Measurements from ENCODE around the gene BST2.
A peak's percentile ranks its signal among the peaks of the same experiment; 100 is the strongest.

BST2 gene

GRCh38 chr19:17450264-17451075, 45.0 kb upstream of the BST2 start:
- TF ChIP-seq EP300 (IDR thresholded peaks at IDR 0.05; ENCODE audit: borderline replicate concordance) (no peak), EGR1 (IDR thresholded peaks at IDR 0.05) (no peak)
- TF ChIP-seq, protein P1, sequence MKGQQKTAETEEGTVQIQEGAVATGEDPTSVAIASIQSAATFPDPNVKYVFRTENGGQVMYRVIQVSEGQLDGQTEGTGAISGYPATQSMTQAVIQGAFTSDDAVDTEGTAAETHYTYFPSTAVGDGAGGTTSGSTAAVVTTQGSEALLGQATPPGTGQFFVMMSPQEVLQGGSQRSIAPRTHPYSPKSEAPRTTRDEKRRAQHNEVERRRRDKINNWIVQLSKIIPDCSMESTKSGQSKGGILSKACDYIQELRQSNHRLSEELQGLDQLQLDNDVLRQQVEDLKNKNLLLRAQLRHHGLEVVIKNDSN (IDR thresholded peaks at IDR 0.05), result no peak

GRCh38 chr19:17448131-17448967, 42.9 kb upstream of the BST2 start, which contains the start of gene TMEM221:
TMEM221 (minus strand) TSS chr19:17448668; CDS start chr19:17448462, 206 bp downstream.
- TF ChIP-seq ZBTB7A (IDR thresholded peaks at IDR 0.05; ENCODE audit: low read depth) (peak; percentile 84; the same call in 1 of the 2 replicates), NFIC (IDR thresholded peaks at IDR 0.05) (0 out of 2 replicates have a peak, but pooled peaks have one; percentile 14), TCF12 (IDR thresholded peaks at IDR 0.05; ENCODE audit: low read depth) (0 out of 2 replicates have a peak, but pooled peaks have one; percentile 23)
- TF ChIP-seq, protein P2, sequence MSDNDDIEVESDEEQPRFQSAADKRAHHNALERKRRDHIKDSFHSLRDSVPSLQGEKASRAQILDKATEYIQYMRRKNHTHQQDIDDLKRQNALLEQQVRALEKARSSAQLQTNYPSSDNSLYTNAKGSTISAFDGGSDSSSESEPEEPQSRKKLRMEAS (IDR thresholded peaks at IDR 0.05), result 0 out of 2 replicates have a peak, but pooled peaks have one; percentile 11
- TF ChIP-seq, protein P3, sequence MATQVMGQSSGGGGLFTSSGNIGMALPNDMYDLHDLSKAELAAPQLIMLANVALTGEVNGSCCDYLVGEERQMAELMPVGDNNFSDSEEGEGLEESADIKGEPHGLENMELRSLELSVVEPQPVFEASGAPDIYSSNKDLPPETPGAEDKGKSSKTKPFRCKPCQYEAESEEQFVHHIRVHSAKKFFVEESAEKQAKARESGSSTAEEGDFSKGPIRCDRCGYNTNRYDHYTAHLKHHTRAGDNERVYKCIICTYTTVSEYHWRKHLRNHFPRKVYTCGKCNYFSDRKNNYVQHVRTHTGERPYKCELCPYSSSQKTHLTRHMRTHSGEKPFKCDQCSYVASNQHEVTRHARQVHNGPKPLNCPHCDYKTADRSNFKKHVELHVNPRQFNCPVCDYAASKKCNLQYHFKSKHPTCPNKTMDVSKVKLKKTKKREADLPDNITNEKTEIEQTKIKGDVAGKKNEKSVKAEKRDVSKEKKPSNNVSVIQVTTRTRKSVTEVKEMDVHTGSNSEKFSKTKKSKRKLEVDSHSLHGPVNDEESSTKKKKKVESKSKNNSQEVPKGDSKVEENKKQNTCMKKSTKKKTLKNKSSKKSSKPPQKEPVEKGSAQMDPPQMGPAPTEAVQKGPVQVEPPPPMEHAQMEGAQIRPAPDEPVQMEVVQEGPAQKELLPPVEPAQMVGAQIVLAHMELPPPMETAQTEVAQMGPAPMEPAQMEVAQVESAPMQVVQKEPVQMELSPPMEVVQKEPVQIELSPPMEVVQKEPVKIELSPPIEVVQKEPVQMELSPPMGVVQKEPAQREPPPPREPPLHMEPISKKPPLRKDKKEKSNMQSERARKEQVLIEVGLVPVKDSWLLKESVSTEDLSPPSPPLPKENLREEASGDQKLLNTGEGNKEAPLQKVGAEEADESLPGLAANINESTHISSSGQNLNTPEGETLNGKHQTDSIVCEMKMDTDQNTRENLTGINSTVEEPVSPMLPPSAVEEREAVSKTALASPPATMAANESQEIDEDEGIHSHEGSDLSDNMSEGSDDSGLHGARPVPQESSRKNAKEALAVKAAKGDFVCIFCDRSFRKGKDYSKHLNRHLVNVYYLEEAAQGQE (IDR thresholded peaks at IDR 0.05; ENCODE audit: low read depth), result no peak

DNA sequence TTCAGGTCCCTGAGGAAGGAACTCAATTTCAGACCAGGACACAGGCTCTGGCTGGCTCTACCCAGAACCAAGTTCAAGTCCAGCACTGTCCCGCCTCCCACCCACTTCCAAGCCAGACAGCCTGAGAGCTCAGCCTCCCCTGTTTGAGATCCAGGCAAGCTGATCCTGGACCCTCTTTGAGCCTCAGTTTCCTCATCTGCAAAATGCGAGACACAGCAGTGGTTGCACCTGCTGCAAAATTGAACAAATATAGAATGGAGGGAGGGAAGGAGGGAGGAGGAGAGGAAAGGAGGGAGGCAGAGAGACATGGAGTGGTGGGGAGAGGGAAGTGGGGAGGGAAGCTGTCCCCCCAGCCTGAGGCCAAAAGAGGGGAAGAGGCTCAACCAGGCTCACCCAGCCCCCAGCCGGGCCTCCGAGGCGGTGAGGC, 42.3 kb upstream of the BST2 start:
- TF ChIP-seq, protein P2 (IDR thresholded peaks at IDR 0.05), result no peak
- TF ChIP-seq TAF1 (IDR thresholded peaks at IDR 0.05; ENCODE audit: low read depth), result no peak
- TF ChIP-seq EGR1 (IDR thresholded peaks at IDR 0.05), result no peak
- TF ChIP-seq CEBPB (IDR thresholded peaks at IDR 0.05), result no peak
- no peak for TF ChIP-seq YY1 (IDR thresholded peaks at IDR 0.05; ENCODE audit: low read depth)
- TF ChIP-seq RAD21 (IDR thresholded peaks at IDR 0.05; ENCODE audit: low read depth), result no peak
- no peak for TF ChIP-seq EP300 (IDR thresholded peaks at IDR 0.05; ENCODE audit: borderline replicate concordance)
- no peak for TF ChIP-seq CREB1 (IDR thresholded peaks at IDR 0.05; ENCODE audit: low read depth)

DNA sequence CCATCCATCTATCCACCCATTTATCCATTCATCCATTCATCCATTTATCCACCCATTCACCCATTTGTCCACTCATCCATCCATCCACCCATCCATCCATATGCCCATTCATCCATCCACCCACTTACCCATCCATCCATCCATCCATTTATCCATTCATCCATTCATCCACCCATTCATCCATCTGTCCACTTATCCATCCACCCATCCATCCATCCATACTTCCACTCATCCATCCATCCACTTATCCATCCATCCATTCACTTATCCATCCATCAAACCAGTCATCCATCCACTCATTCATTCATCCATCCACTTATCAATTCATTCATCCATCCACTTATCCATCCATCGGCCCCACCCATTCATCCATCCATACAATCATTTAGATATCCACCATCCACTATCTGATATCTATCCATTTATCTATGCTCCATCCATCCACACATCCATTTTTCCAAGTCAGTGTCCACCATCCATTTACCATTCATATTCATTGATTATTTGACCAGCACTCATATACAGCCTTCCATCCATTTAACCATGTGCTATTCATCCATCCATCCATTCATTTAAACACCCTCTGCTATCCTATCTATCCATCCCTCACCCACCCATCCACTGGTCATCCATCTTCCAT, 40.2 kb upstream of the BST2 start:
- no peak for TF ChIP-seq TEAD4 (IDR thresholded peaks at IDR 0.05)
- TF ChIP-seq, protein P1 (IDR thresholded peaks at IDR 0.05), result no peak
- no peak for TF ChIP-seq TAF1 (IDR thresholded peaks at IDR 0.05; ENCODE audit: low read depth)
- no peak for TF ChIP-seq RAD21 (IDR thresholded peaks at IDR 0.05; ENCODE audit: low read depth)

DNA sequence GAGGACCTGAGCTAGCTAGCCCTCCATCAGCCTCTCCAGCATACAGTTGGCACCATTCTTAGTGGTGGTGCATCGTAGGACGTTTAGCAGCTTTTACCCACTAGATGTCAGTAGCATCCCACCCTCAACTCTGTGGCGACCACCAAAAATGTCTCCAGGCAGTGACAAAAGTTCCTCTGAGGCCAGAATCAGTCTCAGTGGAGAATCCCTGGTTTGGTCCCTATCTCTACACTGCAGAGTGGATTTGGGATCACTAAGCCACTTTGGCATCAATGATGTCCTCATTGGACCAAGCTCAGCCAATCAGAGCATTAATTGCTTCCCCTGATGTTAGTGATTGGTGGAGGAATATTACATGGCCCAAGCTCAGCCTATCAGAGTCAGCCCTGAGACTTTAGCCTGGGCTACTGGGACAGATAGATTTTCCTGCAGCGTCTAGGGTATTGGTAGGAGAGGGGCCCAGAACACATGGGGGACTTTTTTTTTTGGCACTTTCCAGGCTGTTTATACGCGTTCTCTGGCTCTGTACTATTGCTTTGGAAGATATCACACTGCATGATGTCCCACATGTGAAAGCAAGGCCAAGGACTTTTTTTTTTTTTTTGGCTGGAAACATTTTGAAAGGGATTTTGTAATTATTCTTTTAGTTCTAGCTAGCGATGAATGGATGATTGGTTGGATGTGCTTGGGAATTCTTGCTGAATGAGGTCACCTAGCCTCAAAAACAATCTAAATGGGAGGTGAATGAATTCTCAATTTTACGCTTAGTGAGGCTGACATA, 36.0 kb upstream of the BST2 start:
- peak; percentile 66; the same call in 1 of the 2 replicates for TF ChIP-seq TCF12 (IDR thresholded peaks at IDR 0.05; ENCODE audit: low read depth)
- peak; percentile 88 for TF ChIP-seq TEAD4 (IDR thresholded peaks at IDR 0.05)
- no peak for TF ChIP-seq YY1 (IDR thresholded peaks at IDR 0.05; ENCODE audit: low read depth)
- peak; percentile 33; the same call in 1 of the 2 replicates for TF ChIP-seq NFIC (IDR thresholded peaks at IDR 0.05)
- TF ChIP-seq, protein P2 (IDR thresholded peaks at IDR 0.05), result no peak
- peak; percentile 58 for TF ChIP-seq RAD21 (IDR thresholded peaks at IDR 0.05; ENCODE audit: low read depth)
- no peak for TF ChIP-seq EGR1 (IDR thresholded peaks at IDR 0.05)
- TF ChIP-seq EP300 (IDR thresholded peaks at IDR 0.05; ENCODE audit: borderline replicate concordance), result peak; percentile 71

DNA sequence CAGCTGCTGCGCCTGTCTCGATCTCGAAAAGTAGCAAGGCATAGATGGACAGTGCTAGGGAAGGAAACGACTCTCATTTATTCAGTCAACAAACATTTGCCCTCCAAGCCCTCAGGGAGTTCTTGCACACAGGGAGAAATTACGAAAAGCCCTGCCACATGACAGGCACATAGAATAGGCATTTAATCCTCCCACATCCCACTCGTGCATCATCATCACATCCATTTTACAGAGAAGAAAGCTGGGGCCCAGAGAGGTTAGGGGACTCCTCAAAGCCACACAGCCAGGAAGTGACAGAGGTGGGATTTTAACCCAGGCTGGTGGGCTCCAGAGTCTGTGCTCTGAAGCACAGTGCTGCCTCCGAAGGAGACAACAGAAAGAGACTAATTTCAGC, 31.4 kb upstream of the BST2 start:
- TF ChIP-seq CREB1 (IDR thresholded peaks at IDR 0.05; ENCODE audit: low read depth) (no peak), NFIC (IDR thresholded peaks at IDR 0.05) (no peak), EP300 (IDR thresholded peaks at IDR 0.05; ENCODE audit: borderline replicate concordance) (no peak), EGR1 (IDR thresholded peaks at IDR 0.05) (no peak), TAF1 (IDR thresholded peaks at IDR 0.05; ENCODE audit: low read depth) (no peak), YY1 (IDR thresholded peaks at IDR 0.05; ENCODE audit: low read depth) (no peak), CEBPB (IDR thresholded peaks at IDR 0.05) (no peak), ZBTB7A (IDR thresholded peaks at IDR 0.05; ENCODE audit: low read depth) (no peak), TCF12 (IDR thresholded peaks at IDR 0.05; ENCODE audit: low read depth) (no peak), TEAD4 (IDR thresholded peaks at IDR 0.05) (no peak), FOXM1 (IDR thresholded peaks at IDR 0.05; ENCODE audit: borderline replicate concordance, low read depth) (no peak), RAD21 (IDR thresholded peaks at IDR 0.05; ENCODE audit: low read depth) (no peak)
- TF ChIP-seq, protein P2 (IDR thresholded peaks at IDR 0.05), result no peak
- TF ChIP-seq, protein P1 (IDR thresholded peaks at IDR 0.05), result no peak
- TF ChIP-seq, protein P3 (IDR thresholded peaks at IDR 0.05; ENCODE audit: low read depth), result no peak
